ENCODE data around the gene ECEL1.

DNA sequence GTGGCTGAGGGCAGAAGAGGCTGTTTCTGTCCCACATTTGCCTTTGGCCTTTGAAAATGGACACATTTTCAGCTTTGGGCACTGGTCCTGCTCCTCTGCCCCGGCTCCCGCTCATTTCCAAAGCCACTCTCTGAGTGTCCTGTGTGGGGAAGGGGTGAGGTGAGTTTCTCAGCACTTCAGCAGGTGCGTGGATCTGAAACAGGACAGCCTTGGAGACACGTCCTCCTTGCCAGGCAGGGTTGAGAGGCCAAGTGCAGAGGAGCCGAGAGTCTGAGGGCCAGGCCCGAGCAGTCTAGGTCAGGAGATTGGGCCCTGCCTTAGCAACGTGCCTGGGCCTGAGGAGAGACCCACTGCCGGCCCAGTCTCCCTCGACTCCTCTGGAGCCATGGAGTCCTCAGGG, 53.5 kb downstream of the ECEL1 start:
- TF ChIP-seq POLR2A (IDR thresholded peaks at IDR 0.05) (no peak), CTCF (IDR thresholded peaks at IDR 0.05) (no peak)

All from Peyer's patch (tissue), 4 donors.